Measurements from ENCODE around the gene GREB1.

Gene GREB1

GRCh38 chr2:11505652-11506610 is 27.9 kb upstream of the GREB1 start:
- TF ChIP-seq, protein P1, sequence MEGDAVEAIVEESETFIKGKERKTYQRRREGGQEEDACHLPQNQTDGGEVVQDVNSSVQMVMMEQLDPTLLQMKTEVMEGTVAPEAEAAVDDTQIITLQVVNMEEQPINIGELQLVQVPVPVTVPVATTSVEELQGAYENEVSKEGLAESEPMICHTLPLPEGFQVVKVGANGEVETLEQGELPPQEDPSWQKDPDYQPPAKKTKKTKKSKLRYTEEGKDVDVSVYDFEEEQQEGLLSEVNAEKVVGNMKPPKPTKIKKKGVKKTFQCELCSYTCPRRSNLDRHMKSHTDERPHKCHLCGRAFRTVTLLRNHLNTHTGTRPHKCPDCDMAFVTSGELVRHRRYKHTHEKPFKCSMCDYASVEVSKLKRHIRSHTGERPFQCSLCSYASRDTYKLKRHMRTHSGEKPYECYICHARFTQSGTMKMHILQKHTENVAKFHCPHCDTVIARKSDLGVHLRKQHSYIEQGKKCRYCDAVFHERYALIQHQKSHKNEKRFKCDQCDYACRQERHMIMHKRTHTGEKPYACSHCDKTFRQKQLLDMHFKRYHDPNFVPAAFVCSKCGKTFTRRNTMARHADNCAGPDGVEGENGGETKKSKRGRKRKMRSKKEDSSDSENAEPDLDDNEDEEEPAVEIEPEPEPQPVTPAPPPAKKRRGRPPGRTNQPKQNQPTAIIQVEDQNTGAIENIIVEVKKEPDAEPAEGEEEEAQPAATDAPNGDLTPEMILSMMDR (IDR thresholded peaks at IDR 0.05; ENCODE audit: low read depth, low read length): no peak
- no peak for TF ChIP-seq EZH2phosphoT487 (IDR thresholded peaks at IDR 0.05; ENCODE audit: low read depth)
- Histone ChIP-seq H3K36me3 (replicated peaks; ENCODE audit: low read depth, low read length) (peaks cover 5% of the 10 kb centered on the region), H3K4me3 (ENCODE audit: low read length) (no peak overlapping the region), H3K4me1 (ENCODE audit: low read length) (peaks cover 18% of the 10 kb centered on the region), H3K4me2 (ENCODE audit: low read length) (no peak overlapping the region), H2AFZ (ENCODE audit: low read depth, low read length) (no peak overlapping the region), H3K9ac (ENCODE audit: low read length) (no peak overlapping the region), H4K20me1 (ENCODE audit: insufficient read depth, low read length) (no peaks in the 10 kb centered on the region), H3K27me3 (ENCODE audit: low read depth, low read length) (no peaks in the 10 kb centered on the region), H3K79me2 (ENCODE audit: low read length) (no peaks in the 10 kb centered on the region), H3K9me3 (ENCODE audit: insufficient read depth, low read length) (no peaks in the 10 kb centered on the region), H3K27ac (ENCODE audit: low read length) (no peak overlapping the region)

DNA sequence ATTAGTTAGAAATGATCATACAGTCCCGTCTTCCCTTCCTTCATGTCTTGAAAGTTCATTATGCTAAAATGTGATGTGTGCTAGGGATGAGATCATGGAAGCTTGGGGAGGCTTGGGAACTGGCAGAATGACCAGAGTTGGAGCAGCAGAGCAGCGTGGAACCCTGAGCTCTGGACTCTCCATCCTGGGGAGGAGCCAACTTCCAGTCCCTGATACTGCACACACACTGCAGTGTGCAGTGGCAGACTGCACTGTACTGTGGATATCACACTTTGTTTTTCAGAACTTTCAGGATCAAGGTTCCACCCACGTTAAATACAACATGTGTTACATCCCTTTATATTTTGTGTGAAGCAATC is 27.3 kb upstream of the GREB1 start:
- no peaks in the 10 kb centered on the region for H3K27me3 ChIP-seq (ENCODE audit: low read depth, low read length)
- peaks cover 5% of the 10 kb centered on the region for H3K36me3 ChIP-seq (replicated peaks; ENCODE audit: low read depth, low read length)
- no peaks in the 10 kb centered on the region for H3K79me2 ChIP-seq (ENCODE audit: low read length)
- H3K4me1 ChIP-seq (ENCODE audit: low read length): peaks cover 11% of the 10 kb centered on the region
- H2AFZ ChIP-seq (ENCODE audit: low read depth, low read length): no peak overlapping the region
- no peak overlapping the region for H3K4me2 ChIP-seq (ENCODE audit: low read length)
- H3K9me3 ChIP-seq (ENCODE audit: insufficient read depth, low read length): no peaks in the 10 kb centered on the region
- no peak overlapping the region for H3K9ac ChIP-seq (ENCODE audit: low read length)
- H3K4me3 ChIP-seq (ENCODE audit: low read length): no peak overlapping the region
- H4K20me1 ChIP-seq (ENCODE audit: insufficient read depth, low read length): no peaks in the 10 kb centered on the region
- no peak overlapping the region for H3K27ac ChIP-seq (ENCODE audit: low read length)
- TF ChIP-seq, protein P1 (IDR thresholded peaks at IDR 0.05; ENCODE audit: low read depth, low read length): no peak
- no peak for TF ChIP-seq EZH2phosphoT487 (IDR thresholded peaks at IDR 0.05; ENCODE audit: low read depth)

GRCh38 chr2:11507517-11507916 is 26.3 kb upstream of the GREB1 start:
- no peak overlapping the region for H3K9ac ChIP-seq (ENCODE audit: low read length)
- TF ChIP-seq EZH2phosphoT487 (IDR thresholded peaks at IDR 0.05; ENCODE audit: low read depth): no peak
- TF ChIP-seq, protein P1 (IDR thresholded peaks at IDR 0.05; ENCODE audit: low read depth, low read length): no peak
- no peaks in the 10 kb centered on the region for H4K20me1 ChIP-seq (ENCODE audit: insufficient read depth, low read length)

GRCh38 chr2:11508279-11508678 is 25.6 kb upstream of the GREB1 start:
- Histone ChIP-seq H4K20me1 (ENCODE audit: insufficient read depth, low read length) (no peaks in the 10 kb centered on the region), H3K4me3 (ENCODE audit: low read length) (no peak overlapping the region), H3K36me3 (replicated peaks; ENCODE audit: low read depth, low read length) (peaks cover 2% of the 10 kb centered on the region), H3K27ac (ENCODE audit: low read length) (no peak overlapping the region), H3K4me2 (ENCODE audit: low read length) (no peak overlapping the region), H3K27me3 (ENCODE audit: low read depth, low read length) (no peaks in the 10 kb centered on the region), H3K4me1 (ENCODE audit: low read length) (peaks cover 11% of the 10 kb centered on the region), H3K9me3 (ENCODE audit: insufficient read depth, low read length) (no peaks in the 10 kb centered on the region), H3K9ac (ENCODE audit: low read length) (no peak overlapping the region), H2AFZ (ENCODE audit: low read depth, low read length) (no peak overlapping the region), H3K79me2 (ENCODE audit: low read length) (no peaks in the 10 kb centered on the region)
- TF ChIP-seq EZH2phosphoT487 (IDR thresholded peaks at IDR 0.05; ENCODE audit: low read depth): no peak
- TF ChIP-seq, protein P1 (IDR thresholded peaks at IDR 0.05; ENCODE audit: low read depth, low read length): no peak

More at GRCh38 chr2:11507517-11507916, 26.3 kb upstream of the GREB1 start:
- no peak overlapping the region for H2AFZ ChIP-seq (ENCODE audit: low read depth, low read length)
- H3K36me3 ChIP-seq (replicated peaks; ENCODE audit: low read depth, low read length): peaks cover 5% of the 10 kb centered on the region
- H3K27ac ChIP-seq (ENCODE audit: low read length): no peak overlapping the region
- no peak overlapping the region for H3K4me2 ChIP-seq (ENCODE audit: low read length)
- H3K4me1 ChIP-seq (ENCODE audit: low read length): peaks cover 11% of the 10 kb centered on the region
- H3K27me3 ChIP-seq (ENCODE audit: low read depth, low read length): no peaks in the 10 kb centered on the region
- no peaks in the 10 kb centered on the region for H3K9me3 ChIP-seq (ENCODE audit: insufficient read depth, low read length)
- no peak overlapping the region for H3K4me3 ChIP-seq (ENCODE audit: low read length)
- no peaks in the 10 kb centered on the region for H3K79me2 ChIP-seq (ENCODE audit: low read length)

Measured in OCI-LY3 (cell line).